RWPE1 (cell line): ENCODE results near the gene ATP1A3.

Source experiments
- CTCF ChIA-PET: fragments of 350-600 bp; sonication (Branson Sonifier 250); formaldehyde crosslinking; extraction: SDS; loops from one replicate; lab custom pipeline; 2021; lab: Yijun Ruan, JAX
- POLR2A ChIA-PET: fragments of 400-600 bp; formaldehyde crosslinking; extraction: SDS; loops from one replicate; lab custom pipeline; 2020; ENCODE audit warnings: antibody characterized with exemption; ENCODE audit not compliant: low non-redundant PET; lab: Yijun Ruan, JAX
- DNase-seq: peaks from one replicate; pipeline ENCODE4 v3.0.0; 2012; ENCODE audit warnings: low spot score
- H3K27ac ChIP-seq: fragments of 450-650 bp; 2 replicates; pipeline ENCODE4 v1.5.1; 2017
- CTCF ChIP-seq: fragments of 450-650 bp; conservative IDR thresholded peaks from 2 replicates; pipeline ENCODE4 v1.5.1; 2017; ENCODE audit warnings: low read depth, mild to moderate bottlenecking

The ATP1A3 gene

GRCh38 chr19:41932259-41932719 is 61.7 kb downstream of the ATP1A3 start:
- no peak for TF ChIP-seq CTCF
- ChIA-PET CTCF (no interaction called here), POLR2A (no interaction called here)
- no peak overlapping the region for H3K27ac ChIP-seq
- DNase-seq, result no peak

- no peak for DNase-seq
- TF ChIP-seq CTCF, result no peak
- POLR2A ChIA-PET, result no interaction called here
- H3K27ac ChIP-seq, result no peak overlapping the region
- CTCF ChIA-PET, result interaction anchor here (0.8 kb wide), 1 partner anchor 27 kb away, joined by 3 read pairs; no protein-coding TSS in a partner anchor
Measured at GRCh38 chr19:41930926-41931592, 63.0 kb downstream of the ATP1A3 start.

GRCh38 chr19:41930322-41930722 is 63.7 kb downstream of the ATP1A3 start:
- H3K27ac ChIP-seq, result no peak overlapping the region
- ChIA-PET POLR2A (no interaction called here), CTCF (interaction anchor here (0.6 to 0.8 kb wide), 2 partner anchors 28 to 332 kb away, joined by 3 read pairs; no protein-coding TSS in a partner anchor)
- no peak for TF ChIP-seq CTCF
- no peak for DNase-seq

- TF ChIP-seq CTCF, result no peak
- no peak for DNase-seq
- H3K27ac ChIP-seq, result no peak overlapping the region
- POLR2A ChIA-PET, result no interaction called here
- CTCF ChIA-PET, result interaction anchor here (0.6 kb wide), 1 partner anchor 333 kb away, joined by 3 read pairs; no protein-coding TSS in a partner anchor
Measured at GRCh38 chr19:41929536-41930071, 64.4 kb downstream of the ATP1A3 start.

GRCh38 chr19:41928754-41929535 is 65.1 kb downstream of the ATP1A3 start:
- CTCF ChIA-PET, result interaction anchor here (1.1 kb wide), 1 partner anchor 17 kb away, joined by 6 read pairs; no protein-coding TSS in a partner anchor
- H3K27ac ChIP-seq, result no peak overlapping the region
- DNase-seq, result no peak
- no peak for TF ChIP-seq CTCF
- POLR2A ChIA-PET, result no interaction called here

GRCh38 chr19:41928221-41928683 is 65.8 kb downstream of the ATP1A3 start, which contains the start of gene ERFL:
Gene ERFL, minus strand, starts transcription at chr19:41928449. Its CDS starts 15,530 bp downstream, at chr19:41912919.
- no peak within 1 kb of the TSS for H3K27ac ChIP-seq
- no peak for DNase-seq
- ChIA-PET CTCF (interaction anchor here (1.1 kb wide), 1 partner anchor 17 kb away, joined by 6 read pairs; no protein-coding TSS in a partner anchor), POLR2A (no interaction called here)
- no peak for TF ChIP-seq CTCF
